ENCODE data around the gene ACE2.
A peak's percentile ranks its signal among the peaks of the same experiment; 100 is the strongest.

ACE2 gene

DNA sequence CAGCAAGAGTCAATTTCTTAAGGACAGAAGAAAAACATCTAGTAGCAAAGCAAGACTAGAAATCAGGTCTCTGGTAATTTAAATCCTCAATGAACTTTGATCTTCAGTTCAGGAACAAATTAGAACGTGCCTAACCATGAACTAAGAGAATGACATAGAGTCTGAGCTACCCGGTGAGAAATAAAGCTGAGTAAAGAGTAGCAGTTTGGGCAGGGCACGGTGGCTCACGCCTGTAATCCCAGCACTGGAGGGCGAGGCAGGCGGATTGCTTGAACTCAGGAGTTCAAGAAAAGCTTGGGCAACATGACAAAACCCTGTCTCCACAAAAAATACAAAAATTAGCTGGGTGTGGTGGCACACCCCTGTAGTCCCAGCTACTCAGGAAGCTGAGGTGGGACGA lies 37.7 kb downstream of the ACE2 start:
- no peak for TF ChIP-seq GATA1 (IDR thresholded peaks at IDR 0.05; ENCODE audit: low read depth, low read length)
- no peak for DNase-seq

DNA sequence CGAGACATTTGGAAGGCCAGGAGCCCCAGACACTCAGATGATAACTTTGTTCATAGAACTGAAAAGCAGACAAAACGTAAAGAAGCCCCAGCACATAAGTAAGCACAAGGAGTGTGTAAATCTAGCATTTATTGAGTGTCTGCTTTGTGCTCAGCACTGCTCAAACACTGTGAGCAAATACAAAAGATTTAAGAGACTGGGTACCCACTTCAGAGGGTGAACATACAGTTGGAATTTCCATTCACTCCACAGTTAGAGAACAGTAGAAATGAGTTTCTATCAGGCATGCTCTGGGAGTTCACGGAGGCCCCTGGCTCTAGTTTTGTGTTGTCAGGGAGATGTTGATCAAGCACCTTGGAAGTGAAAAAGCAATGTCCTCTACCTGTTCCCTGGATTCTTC lies 39.8 kb downstream of the ACE2 start:
- no peak for DNase-seq
- no peak for TF ChIP-seq GATA1 (IDR thresholded peaks at IDR 0.05; ENCODE audit: low read depth, low read length)
- no peak for TF ChIP-seq POLR2A (IDR thresholded peaks at IDR 0.05; ENCODE audit: low read length)

DNA sequence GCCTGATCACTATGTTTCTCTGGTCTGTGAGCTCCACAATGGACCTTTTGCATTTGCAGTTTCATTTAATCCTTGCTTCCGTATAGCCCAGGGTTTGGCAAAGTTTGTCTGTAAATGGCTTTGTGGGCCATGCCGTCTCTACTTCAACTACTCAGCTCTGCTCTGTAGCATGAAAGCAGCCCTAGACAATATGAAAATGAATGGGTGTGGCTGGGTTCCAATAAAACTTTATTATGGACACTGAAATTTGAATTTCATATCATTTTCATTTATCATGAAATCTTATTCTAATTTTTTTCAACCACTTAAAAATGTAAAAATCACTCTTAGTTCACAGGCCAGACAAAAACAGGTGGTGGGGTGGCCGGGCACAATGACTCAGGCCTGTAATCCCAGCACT lies 41.5 kb downstream of the ACE2 start:
- no peak for DNase-seq
- TF ChIP-seq GATA1 (IDR thresholded peaks at IDR 0.05; ENCODE audit: low read depth, low read length) (no peak), POLR2A (IDR thresholded peaks at IDR 0.05; ENCODE audit: low read length) (no peak)

DNA sequence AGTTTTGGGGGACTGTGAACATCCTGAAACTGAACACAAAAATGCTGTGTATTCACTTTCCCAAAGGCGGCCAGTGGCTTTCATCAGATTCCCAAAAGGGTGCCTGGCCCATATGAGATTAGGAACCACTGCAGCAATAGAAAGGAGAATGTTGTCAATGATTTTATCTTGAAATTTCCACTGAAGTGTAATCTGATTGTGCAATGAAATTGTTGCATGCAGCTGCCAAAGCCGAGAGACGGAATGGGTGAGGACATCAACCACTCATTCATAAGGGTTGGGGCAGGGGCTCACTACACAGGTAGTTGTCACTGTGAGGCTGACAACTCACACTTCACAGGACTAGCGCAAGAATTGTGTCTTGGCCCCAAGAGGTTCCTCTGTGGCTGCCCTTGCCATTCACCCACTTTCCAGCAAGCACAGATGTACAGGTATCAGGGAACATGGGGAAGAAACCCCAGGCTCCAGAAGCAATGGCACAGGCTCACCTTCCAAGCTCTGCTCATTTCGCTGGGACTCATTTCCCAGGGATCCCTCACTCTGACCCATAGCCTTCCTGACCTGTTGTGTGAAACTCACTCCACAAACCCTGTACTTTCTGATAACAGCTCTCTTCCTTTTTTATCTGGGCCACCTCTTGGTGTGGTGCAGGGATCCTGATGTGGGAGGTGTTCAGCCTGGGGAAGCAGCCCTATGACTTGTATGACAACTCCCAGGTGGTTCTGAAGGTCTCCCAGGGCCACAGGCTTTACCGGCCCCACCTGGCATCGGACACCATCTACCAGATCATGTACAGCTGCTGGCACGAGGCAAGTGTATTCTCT lies 51.4 kb downstream of the ACE2 start:
- DNase-seq: peak in 1 of 2 experiments; percentile 1

DNA sequence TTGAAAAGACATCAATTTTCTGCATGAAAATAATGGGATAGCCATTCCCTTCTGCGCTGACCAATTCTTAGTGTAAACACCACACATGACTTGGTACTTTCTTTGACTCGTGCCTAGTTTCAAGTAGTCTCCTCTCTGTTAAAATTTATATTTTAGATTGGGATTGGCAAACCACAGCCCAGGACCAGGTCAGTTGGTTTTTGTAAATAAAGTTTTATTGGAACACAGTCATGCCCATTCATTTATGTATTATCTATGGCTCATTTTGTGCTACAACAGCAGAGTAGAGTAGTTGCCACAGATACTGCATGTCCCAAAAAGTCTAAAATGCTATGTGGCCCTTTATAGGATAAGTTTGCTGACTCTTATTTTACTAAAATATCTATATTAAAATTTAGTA lies 53.4 kb downstream of the ACE2 start:
- DNase-seq: no peak
- no peak for TF ChIP-seq POLR2A (IDR thresholded peaks at IDR 0.05; ENCODE audit: low read length)
- no peak for TF ChIP-seq GATA1 (IDR thresholded peaks at IDR 0.05; ENCODE audit: low read depth, low read length)

More for the DNA sequence above, 51.4 kb downstream of the ACE2 start:
- no peak for TF ChIP-seq POLR2A (IDR thresholded peaks at IDR 0.05; ENCODE audit: low read length)
- TF ChIP-seq GATA1 (IDR thresholded peaks at IDR 0.05; ENCODE audit: low read depth, low read length): no peak

DNA sequence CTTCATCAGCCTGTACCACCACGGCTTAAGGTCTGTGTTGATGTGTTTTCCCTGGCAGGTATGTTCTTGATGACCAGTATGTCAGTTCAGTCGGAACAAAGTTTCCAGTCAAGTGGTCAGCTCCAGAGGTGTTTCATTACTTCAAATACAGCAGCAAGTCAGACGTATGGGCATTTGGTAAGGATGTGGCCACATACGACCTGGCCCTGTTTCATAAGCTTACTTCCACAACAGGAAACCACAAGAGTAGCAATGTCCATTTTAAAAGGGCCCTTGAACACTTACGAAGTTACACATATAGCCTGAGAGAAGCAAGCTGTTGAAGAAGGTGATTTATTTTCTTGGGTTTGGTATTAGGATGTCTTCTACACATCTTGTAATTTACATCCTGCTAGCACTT lies 54.0 kb downstream of the ACE2 start:
- no peak for DNase-seq
- TF ChIP-seq POLR2A (IDR thresholded peaks at IDR 0.05; ENCODE audit: low read length): no peak
- no peak for TF ChIP-seq GATA1 (IDR thresholded peaks at IDR 0.05; ENCODE audit: low read depth, low read length)

DNA sequence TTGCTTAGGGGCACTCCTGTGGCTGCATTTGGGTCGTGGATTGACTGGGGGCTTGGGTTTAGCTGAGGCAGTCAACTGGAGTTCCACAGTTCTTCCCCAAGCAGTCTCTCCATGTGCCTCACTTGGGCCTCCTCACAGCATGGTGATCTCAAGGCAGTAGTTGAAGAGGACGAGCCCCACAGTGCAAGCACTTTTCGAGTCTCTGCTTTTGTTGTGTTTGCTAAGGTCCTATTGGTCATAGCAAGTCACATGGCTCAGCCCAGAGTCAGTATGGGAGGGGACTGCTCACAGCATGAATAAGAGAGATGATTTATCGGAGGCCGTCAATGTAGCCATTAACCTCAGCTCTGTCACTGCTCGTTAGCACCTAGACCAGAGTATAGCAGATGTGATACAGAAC lies 70.4 kb downstream of the ACE2 start:
- DNase-seq: no peak
- TF ChIP-seq GATA1 (IDR thresholded peaks at IDR 0.05; ENCODE audit: low read depth, low read length): no peak
- TF ChIP-seq POLR2A (IDR thresholded peaks at IDR 0.05; ENCODE audit: low read length): no peak

DNA sequence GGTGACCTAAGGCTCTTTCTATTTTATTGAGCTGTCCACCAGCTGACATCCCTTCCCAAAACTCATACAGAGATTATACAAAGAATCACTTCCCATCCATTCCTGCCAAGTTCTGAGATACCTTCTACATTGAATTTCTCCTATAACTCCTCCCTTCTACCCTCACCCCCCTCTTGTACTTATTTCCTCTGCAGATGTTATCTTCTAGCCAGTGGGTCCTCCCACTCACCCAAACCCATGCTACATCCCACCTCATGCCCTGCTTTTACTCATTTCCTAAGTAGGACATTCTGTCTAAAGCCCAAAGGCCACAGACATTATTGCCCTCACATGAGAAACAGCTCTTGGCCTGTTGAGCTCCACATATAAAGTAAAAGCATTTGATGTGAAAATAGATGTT lies 71.6 kb downstream of the ACE2 start:
- TF ChIP-seq GATA1 (IDR thresholded peaks at IDR 0.05; ENCODE audit: low read depth, low read length): no peak
- no peak for TF ChIP-seq POLR2A (IDR thresholded peaks at IDR 0.05; ENCODE audit: low read length)
- DNase-seq: no peak

DNA sequence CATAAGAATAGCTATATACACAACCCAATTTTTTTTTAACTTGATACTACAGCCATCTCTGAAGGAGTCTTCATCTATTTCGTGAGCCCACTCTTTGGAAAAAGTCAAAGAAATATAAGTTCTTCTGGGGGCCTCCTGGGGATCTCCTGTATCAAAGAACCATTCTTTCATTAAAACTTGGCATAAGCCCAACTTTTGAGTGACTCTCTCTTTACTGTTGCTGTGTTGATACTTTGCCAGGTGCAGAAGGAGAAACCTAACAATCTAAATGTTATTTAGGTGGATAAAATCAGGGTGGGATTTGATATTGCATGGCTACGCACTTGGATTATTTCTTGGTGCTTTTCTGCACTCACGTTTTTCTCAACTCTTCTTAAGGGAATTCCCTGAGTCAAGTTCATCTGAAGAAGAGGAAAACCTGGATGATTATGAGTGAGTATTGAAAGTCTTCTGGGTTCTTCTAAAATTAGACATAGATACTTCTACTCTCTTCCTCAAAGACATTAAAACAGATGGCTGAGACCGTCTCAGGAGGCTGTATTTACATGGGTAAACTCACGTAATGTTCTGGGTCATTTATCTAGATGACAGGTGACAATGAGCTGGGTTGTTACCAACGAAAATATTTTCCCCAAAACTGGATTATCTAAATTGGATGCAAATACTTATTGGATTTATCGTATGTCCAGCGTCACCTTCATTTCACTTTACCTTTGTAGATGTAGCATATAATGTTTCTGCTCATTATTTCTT lies 74.9 kb downstream of the ACE2 start:
- TF ChIP-seq GATA1 (IDR thresholded peaks at IDR 0.05; ENCODE audit: low read depth, low read length) (no peak), POLR2A (IDR thresholded peaks at IDR 0.05; ENCODE audit: low read length) (no peak)
- no peak for DNase-seq

DNA sequence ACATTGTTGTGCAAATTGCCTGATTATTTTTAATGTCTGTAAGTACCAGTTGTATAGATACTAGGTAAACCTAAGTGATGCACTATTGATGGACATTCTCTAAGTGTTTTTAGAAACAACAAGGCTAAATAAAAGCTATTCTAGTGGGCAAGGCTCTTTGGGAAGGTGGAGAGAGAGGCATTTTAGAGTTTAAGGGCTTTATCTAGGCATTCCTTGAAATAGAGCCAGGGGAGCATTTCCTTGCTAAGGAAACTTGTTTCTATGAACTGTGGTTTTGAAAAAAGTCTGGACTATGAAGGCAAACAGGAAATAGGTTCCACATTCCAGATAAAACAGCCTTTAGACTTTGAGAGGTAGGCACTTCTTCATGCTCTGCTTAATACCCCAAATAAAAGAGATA lies 76.3 kb downstream of the ACE2 start:
- no peak for TF ChIP-seq POLR2A (IDR thresholded peaks at IDR 0.05; ENCODE audit: low read length)
- no peak for TF ChIP-seq GATA1 (IDR thresholded peaks at IDR 0.05; ENCODE audit: low read depth, low read length)
- no peak for DNase-seq

DNA sequence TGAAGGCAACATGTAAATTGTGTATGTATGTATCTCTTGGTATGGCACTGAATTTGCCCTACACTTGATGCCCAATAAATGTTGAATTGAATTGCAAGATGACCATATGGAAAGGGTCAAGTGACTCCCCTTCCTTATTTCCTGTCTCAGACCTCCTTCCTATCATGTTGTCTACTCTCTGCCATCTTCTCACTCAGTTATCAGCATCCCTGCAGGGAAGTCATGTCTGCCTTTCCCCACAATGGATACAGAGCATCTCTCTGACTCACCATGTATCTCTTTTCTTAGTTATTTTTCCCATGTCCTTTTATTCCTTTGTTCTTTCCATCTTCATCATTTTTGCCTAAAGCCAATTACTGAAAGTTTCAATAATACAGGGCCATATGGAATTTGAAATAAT lies 77.7 kb downstream of the ACE2 start:
- DNase-seq: no peak
- TF ChIP-seq GATA1 (IDR thresholded peaks at IDR 0.05; ENCODE audit: low read depth, low read length) (no peak), POLR2A (IDR thresholded peaks at IDR 0.05; ENCODE audit: low read length) (no peak)

DNA sequence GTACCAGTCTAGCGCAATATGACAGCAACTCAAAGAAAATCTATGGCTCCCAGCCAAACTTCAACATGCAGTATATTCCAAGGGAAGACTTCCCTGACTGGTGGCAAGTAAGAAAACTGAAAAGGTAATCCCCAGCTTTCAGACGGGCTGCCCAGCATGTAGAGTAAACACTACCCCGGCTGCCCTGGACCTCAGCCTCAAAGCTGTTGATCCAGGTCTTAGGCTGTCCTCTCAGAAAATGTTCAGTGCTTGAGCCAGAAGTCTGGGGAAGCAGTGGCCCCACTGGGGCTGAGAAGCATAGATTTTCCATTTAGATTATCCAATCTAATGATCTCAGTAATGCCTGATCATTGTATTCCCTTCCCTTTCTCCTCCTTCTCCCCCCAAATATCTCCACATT lies 78.3 kb downstream of the ACE2 start:
- TF ChIP-seq GATA1 (IDR thresholded peaks at IDR 0.05; ENCODE audit: low read depth, low read length) (no peak), POLR2A (IDR thresholded peaks at IDR 0.05; ENCODE audit: low read length) (no peak)
- no peak for DNase-seq

DNA sequence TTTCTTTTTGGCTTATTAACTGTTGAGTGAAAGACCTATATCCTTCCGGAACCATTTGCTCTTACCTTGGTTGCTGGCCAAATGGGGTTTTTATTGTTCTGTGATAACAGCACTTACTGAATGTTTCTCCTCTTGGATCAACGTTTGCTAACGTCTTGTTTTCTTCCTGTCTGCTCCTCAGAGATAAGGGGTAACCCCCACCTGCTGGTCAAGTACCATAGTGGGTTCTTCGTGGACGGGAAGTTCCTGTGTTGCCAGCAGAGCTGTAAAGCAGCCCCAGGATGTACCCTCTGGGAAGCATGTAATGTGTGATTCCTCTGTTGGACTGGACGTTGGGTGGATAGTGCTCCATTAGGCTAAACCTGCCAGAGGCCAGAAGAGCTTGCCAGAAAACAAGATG lies 84.8 kb downstream of the ACE2 start:
- TF ChIP-seq POLR2A (IDR thresholded peaks at IDR 0.05; ENCODE audit: low read length) (no peak), GATA1 (IDR thresholded peaks at IDR 0.05; ENCODE audit: low read depth, low read length) (no peak)

DNA sequence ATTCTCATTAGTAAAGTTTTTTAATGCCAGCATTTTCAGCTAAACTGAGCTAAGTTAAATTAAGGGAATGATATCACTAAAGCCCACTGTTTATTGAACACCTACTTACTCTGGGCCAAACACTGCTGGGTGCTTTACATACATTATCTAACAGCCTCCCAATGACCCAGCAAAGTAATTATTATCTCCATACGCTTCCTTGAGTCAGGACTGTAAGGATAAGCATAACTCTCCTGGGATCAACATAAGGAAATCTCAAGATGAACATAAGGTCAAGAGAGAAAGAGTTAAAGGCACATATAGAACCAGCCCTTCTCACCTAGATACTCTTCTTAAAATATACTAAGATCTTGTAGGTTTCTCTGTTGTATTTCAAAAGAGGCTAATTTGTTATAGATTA lies 86.5 kb downstream of the ACE2 start:
- no peak for DNase-seq
- no peak for TF ChIP-seq POLR2A (IDR thresholded peaks at IDR 0.05; ENCODE audit: low read length)
- TF ChIP-seq GATA1 (IDR thresholded peaks at IDR 0.05; ENCODE audit: low read depth, low read length): no peak

More for the DNA sequence above, 84.8 kb downstream of the ACE2 start:
- peak; percentile 6 to 58 for DNase-seq
